Endothelial cell of umbilical vein (primary cell): ENCODE results near the gene POLR2E.

Experiments used
- POLR2A ChIP-seq: IDR thresholded peaks from 2 replicates; pipeline ENCODE4 v1.6.1; 2012; ENCODE audit warnings: low read depth, mild to moderate bottlenecking, control low read depth, low read length
- TF ChIP-seq, protein P1 (sequence below), 2 donors: IDR thresholded peaks; 1 replicate in 1 of 2; 2 replicates in 1 of 2; pipeline ENCODE4 v1.5.1; 2011; ENCODE audit warnings: low read length in 2 of 2, mild to moderate bottlenecking in 2 of 2, moderate library complexity in 2 of 2, control low read depth in 1 of 2, inconsistent platforms in 1 of 2, low read depth in 1 of 2; ENCODE audit not compliant: insufficient read depth in 1 of 2; ENCODE audit errors: extremely low read depth in 1 of 2

GRCh38 chr19:1049106-1049505, 46.1 kb downstream of the POLR2E start:
- no peak for TF ChIP-seq POLR2A
- TF ChIP-seq, protein P1, sequence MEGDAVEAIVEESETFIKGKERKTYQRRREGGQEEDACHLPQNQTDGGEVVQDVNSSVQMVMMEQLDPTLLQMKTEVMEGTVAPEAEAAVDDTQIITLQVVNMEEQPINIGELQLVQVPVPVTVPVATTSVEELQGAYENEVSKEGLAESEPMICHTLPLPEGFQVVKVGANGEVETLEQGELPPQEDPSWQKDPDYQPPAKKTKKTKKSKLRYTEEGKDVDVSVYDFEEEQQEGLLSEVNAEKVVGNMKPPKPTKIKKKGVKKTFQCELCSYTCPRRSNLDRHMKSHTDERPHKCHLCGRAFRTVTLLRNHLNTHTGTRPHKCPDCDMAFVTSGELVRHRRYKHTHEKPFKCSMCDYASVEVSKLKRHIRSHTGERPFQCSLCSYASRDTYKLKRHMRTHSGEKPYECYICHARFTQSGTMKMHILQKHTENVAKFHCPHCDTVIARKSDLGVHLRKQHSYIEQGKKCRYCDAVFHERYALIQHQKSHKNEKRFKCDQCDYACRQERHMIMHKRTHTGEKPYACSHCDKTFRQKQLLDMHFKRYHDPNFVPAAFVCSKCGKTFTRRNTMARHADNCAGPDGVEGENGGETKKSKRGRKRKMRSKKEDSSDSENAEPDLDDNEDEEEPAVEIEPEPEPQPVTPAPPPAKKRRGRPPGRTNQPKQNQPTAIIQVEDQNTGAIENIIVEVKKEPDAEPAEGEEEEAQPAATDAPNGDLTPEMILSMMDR (IDR thresholded peaks at IDR 0.05; ENCODE audit: extremely low read depth in 1 of 2, insufficient read depth in 1 of 2, low read depth in 1 of 2, low read length in 2 of 2), result no peak
